AG09319 (cell line): ENCODE results near the gene SCP2.

Experiments
- DNase-seq: peaks from one replicate; pipeline ENCODE4 v3.0.0-alpha.2; 2010; ENCODE audit warnings: low read depth; ENCODE audit errors: extremely low read depth
- CTCF ChIP-seq: IDR thresholded peaks from 2 replicates; pipeline ENCODE4 v1.5.1; 2011; ENCODE audit warnings: low read depth, mild to moderate bottlenecking, inconsistent platforms, low read length, moderate library complexity

The SCP2 gene

DNA sequence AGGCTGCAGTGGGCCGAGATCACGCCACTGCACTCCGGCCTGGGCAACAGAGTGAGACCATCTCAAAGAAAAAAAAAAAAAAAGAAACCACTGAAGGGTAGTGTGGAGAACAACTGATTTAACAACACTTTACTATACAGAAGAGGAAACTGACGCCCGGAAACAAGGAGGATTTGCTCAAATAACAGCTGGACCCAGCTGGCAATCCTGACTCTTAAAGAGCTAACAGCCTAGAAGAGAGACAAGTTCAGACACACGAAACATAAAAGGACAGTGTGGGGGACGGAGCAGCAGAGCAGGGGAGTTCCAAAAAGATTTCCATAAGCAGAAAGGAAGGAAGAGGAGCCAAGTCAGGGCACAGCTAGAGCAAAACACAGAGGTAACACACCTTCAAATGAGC lies 9.9 kb upstream of the SCP2 start:
- DNase-seq = no peak
- no peak for TF ChIP-seq CTCF

- no peak for DNase-seq
- TF ChIP-seq CTCF = no peak
Observed at GRCh38 chr1:52917581-52917980, 9.5 kb upstream of the SCP2 start.

- no peak for TF ChIP-seq CTCF
- DNase-seq = no peak
Observed at GRCh38 chr1:52918201-52918600, 8.9 kb upstream of the SCP2 start.

DNA sequence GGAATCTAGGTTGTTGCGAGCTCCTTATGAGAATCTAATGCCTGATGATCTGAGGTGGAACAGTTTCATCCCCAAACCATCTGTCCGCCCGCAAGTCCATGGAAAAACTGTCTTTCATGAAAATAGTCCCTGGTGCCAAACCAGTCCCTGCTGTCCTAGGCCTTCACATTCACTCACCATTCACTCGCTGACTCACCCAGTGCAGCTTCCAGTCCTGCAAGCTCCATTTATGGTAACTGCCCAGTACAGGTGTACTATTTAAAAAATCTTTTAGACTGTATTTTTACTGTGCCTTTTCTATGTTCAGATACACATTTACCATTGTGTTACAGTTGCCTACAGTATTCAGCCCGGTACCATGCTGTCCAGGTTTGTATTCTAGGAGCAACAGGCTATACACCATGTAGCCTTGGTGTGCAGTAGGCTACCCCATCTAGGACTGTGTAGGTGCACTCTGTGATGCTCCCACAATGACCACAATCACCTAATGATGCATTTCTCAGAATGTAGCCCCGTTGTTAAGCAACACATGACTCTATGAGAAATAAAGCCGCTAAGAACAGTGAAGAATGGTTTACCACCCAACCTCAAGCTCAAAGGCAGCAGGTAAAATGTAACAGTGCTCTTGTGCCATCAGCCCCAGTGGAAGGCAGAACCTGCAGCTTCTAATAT lies 7.9 kb upstream of the SCP2 start:
- no peak for DNase-seq

DNA sequence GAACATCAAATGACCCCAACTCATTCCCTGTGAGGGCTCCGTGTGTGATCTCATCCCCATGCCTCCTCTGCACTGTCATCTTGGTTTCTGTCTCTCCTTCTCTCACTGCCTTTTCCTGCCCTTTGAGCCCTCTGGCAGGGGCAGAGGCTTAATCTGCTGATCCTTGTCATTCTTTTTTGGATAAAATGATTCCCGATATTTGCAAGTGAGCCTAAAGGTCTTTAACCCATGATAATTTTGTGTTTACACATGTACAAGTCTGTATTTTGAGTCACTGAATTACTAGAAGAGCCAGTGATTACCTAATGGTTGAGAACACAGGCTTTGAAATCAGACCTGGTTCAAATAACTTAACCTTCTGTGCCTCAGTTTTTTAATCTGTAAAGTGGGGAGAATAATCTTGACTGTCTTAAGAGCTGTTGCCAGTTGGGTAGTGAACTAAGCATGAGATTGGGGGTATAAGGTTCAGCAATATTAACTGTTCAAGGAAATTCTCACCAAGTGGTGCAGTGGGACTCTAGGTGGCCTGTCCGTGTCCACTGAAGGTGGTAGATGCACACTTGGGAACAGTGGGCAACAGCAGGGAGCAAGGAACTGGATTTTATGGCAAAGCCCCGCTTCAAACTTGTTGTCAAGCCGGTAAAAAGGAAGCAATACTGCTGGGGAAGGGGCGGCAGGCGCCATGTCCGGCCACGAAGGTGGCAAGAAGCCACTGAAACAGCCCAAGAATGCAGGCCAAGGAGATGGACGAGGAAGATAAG lies 7.2 kb upstream of the SCP2 start:
- no peak for DNase-seq
- TF ChIP-seq CTCF = no peak

More for the DNA sequence above, 7.9 kb upstream of the SCP2 start:
- no peak for TF ChIP-seq CTCF

DNA sequence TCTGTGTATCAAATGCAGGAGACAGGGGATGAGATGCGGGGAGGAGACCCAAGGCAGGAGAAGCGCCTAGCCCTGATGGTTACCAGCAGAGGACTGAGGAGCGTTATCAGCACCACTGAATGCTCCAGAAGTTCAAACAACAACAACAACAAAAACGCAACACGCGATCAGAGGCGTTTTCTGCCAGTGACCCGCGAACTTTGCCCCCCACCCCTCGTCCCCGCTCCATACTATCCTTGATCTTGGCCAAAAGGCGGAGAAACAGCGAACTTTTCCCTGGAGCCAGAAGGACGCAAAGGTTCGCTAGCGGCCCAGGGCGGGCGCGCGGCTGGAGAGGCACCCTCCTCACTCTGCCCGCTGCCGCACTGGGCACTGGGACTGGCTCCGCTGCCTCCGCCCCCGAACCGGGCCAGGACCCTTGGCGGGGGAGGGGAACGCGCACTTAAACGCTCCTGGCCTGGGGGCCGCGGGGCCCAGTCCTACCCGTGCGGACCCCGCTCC lies 6.2 kb upstream of the SCP2 start:
- no peak for DNase-seq
- TF ChIP-seq CTCF = no peak

DNA sequence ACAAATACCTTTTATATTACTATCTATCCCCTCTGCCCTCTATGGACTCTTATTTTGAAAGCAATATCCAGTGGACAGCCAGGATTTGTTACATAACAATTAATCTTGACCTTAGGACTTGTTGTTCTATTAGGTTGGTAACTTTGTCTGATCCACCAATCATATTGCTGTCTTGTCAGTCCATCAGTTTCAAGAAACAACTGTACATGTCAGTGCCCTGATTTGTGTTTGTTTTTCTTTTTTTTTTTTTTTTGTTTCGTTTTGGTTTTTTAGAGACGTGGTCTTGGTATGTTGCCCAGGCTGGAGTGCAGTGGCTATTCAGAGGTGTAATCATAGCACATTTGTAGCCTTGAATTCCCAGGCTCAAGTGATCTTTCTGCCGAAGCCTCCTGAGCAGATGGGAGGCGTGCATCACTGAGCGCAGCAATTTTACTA lies 1.5 kb upstream of the SCP2 start:
- TF ChIP-seq CTCF = no peak
- DNase-seq = no peak
